Caco-2 (cell line): Measurements from ENCODE around the gene PARK7. TPM values are rescaled to one million over a fixed set of nuclear protein-coding genes. Genes with fewer than 3 reads are reported as not detected.

Experiments used
- BruUV-seq: library from RNA; stranded (reverse); fragments of 400-500 nt; replicated peaks from 2 replicates; lab custom pipeline; 2021; lab: Mats Ljungman, UMichigan
- CTCF ChIA-PET: fragments of 300-600 bp; sonication (Branson Sonifier 250); formaldehyde crosslinking; loops from one replicate; lab custom pipeline; 2022; ENCODE audit warnings: antibody characterized with exemption; lab: Charles Lee
- POLR2A ChIA-PET: fragments of 300-600 bp; sonication (Branson Sonifier 250); formaldehyde crosslinking; loops from one replicate; lab custom pipeline; 2022; ENCODE audit warnings: antibody characterized with exemption; lab: Charles Lee
- DNase-seq, 2 experiments: peaks; one replicate each; pipeline versions ENCODE4 v3.0.0 to v3.0.0-alpha.2; 2020 to 2022
- H3K27me3 ChIP-seq: replicated peaks from 2 replicates; pipeline ENCODE4 v1.6.0; 2011; ENCODE audit warnings: low read length; ENCODE audit not compliant: control insufficient read depth, insufficient read depth
- H3K36me3 ChIP-seq: 2 replicates; pipeline ENCODE4 v1.5.1; 2011; ENCODE audit warnings: low read length; ENCODE audit not compliant: control insufficient read depth, insufficient read depth
- H3K4me1 ChIP-seq: fragments of 250-450 bp; sonication (Bioruptor Pico); 2 replicates; pipeline ENCODE4 v1.5.1; 2020; ENCODE audit warnings: mild to moderate bottlenecking
- H3K4me3 ChIP-seq: 2 replicates; pipeline ENCODE4 v1.5.1; 2011; ENCODE audit warnings: low read depth, mild to moderate bottlenecking, control low read depth, low read length
- H3K9me3 ChIP-seq: fragments of 250-450 bp; sonication (Bioruptor Pico); 2 replicates; pipeline ENCODE4 v1.5.1; 2020; ENCODE audit warnings: mild to moderate bottlenecking, moderate library complexity
- H3K27ac Mint-ChIP-seq: one replicate; pipeline ENCODE4 v1.8.0; 2022; ENCODE audit warnings: mixed read lengths; ENCODE audit not compliant: unreplicated experiment
- H3K27me3 Mint-ChIP-seq: one replicate; pipeline ENCODE4 v1.8.0; 2022; ENCODE audit warnings: mixed read lengths; ENCODE audit not compliant: insufficient read depth, unreplicated experiment
- H3K36me3 Mint-ChIP-seq: one replicate; pipeline ENCODE4 v1.8.0; 2022; ENCODE audit warnings: mild to moderate bottlenecking, mixed read lengths; ENCODE audit not compliant: insufficient read depth, unreplicated experiment
- H3K4me1 Mint-ChIP-seq: one replicate; pipeline ENCODE4 v1.8.0; 2022; ENCODE audit warnings: low read depth, mixed read lengths; ENCODE audit not compliant: unreplicated experiment
- H3K4me3 Mint-ChIP-seq: one replicate; pipeline ENCODE4 v1.8.0; 2022; ENCODE audit warnings: mild to moderate bottlenecking, moderate library complexity, mixed read lengths; ENCODE audit not compliant: unreplicated experiment
- H3K9me3 Mint-ChIP-seq: one replicate; pipeline ENCODE4 v1.8.0; 2022; ENCODE audit warnings: mixed read lengths; ENCODE audit not compliant: unreplicated experiment
- intact Hi-C: fragments of 100-400 bp; cut with micrococcal nuclease; formaldehyde crosslinking; loops from one replicate; pipeline ENCODE4 v1.10.0; 2022; ENCODE audit not compliant: unreplicated experiment
- total RNA-seq: library from RNA; stranded (reverse); gene quantifications from 2 replicates; pipeline ENCODE4 v1.2.3, GENCODE V29; 2022
- TF ChIP-seq, protein P1 (sequence below), 2 experiments: fragments of 200-600 bp in 1 of 2; IDR thresholded peaks; 1 replicate in 1 of 2; 2 replicates in 1 of 2; pipeline versions ENCODE4 v1.5.1 to v1.8.0; 2011 to 2022; ENCODE audit warnings: antibody characterized with exemption in 1 of 2, control low read depth in 1 of 2, inconsistent platforms in 1 of 2, low read depth in 1 of 2, low read length in 1 of 2, mild to moderate bottlenecking in 1 of 2, moderate library complexity in 1 of 2; ENCODE audit not compliant: insufficient read depth in 1 of 2, severe bottlenecking in 1 of 2, unreplicated experiment in 1 of 2

PARK7 gene
- total RNA-seq, 1 experiment from 2014 or later, result 293 TPM

DNA sequence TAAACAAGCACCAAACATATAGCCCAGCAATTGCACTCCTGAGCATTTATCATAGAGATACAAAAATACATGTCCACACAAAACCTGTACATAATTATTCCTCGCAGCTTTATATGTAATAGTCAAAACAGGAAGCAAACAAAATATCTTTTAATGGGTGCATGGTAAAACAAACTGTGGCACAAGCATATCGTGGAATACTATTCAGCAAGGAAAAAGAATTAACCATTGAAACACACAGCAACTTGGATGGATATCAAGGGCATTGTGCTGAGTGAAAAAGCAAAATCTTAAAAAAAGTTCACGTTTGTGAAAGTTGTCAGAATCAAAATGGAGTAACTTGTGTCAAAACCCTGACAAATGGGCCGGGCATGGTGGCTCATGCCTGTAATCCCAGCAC lies 33.3 kb upstream of the PARK7 start:
- no TSS peak for BruUV-seq
- POLR2A ChIA-PET, result no interaction called here
- Mint-ChIP-seq H3K27me3 (no peaks in the 10 kb centered on the region), H3K36me3 (no peaks in the 10 kb centered on the region), H3K27ac (no peak overlapping the region), H3K4me1 (no peaks in the 10 kb centered on the region), H3K9me3 (no peaks in the 10 kb centered on the region), H3K4me3 (no peak overlapping the region)
- no peaks in the 10 kb centered on the region for H3K27me3 ChIP-seq
- intact Hi-C loops, result no loop called here
- TF ChIP-seq, protein P1, sequence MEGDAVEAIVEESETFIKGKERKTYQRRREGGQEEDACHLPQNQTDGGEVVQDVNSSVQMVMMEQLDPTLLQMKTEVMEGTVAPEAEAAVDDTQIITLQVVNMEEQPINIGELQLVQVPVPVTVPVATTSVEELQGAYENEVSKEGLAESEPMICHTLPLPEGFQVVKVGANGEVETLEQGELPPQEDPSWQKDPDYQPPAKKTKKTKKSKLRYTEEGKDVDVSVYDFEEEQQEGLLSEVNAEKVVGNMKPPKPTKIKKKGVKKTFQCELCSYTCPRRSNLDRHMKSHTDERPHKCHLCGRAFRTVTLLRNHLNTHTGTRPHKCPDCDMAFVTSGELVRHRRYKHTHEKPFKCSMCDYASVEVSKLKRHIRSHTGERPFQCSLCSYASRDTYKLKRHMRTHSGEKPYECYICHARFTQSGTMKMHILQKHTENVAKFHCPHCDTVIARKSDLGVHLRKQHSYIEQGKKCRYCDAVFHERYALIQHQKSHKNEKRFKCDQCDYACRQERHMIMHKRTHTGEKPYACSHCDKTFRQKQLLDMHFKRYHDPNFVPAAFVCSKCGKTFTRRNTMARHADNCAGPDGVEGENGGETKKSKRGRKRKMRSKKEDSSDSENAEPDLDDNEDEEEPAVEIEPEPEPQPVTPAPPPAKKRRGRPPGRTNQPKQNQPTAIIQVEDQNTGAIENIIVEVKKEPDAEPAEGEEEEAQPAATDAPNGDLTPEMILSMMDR (IDR thresholded peaks at IDR 0.05; ENCODE audit: insufficient read depth in 1 of 2, low read depth in 1 of 2, low read length in 1 of 2, severe bottlenecking in 1 of 2, unreplicated experiment in 1 of 2), result no peak
- H3K9me3 ChIP-seq, result no peaks in the 10 kb centered on the region
- H3K4me3 ChIP-seq, result no peak overlapping the region
- CTCF ChIA-PET, result no interaction called here
- DNase-seq, result no peak
- no peaks in the 10 kb centered on the region for H3K4me1 ChIP-seq
- no peaks in the 10 kb centered on the region for H3K36me3 ChIP-seq

DNA sequence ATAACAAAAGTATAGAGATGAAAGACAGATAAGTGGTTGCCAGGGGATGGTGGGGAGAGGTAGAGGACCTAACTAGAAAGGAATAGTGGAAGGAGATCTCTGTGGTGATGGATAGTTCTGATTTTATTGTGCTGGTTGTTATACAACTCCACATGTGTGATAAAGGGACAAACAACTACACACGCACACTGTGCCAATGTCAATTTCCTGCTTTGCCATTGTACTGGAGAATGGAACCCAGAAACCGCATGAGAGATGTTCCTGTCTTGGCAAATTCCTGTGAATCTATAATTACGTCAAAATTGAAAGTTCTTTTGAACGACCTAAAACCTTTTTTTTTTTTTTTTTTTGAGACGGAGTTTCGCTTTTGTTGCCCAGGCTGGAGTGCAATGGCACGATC lies 31.9 kb upstream of the PARK7 start:
- H3K27me3 Mint-ChIP-seq, result no peaks in the 10 kb centered on the region
- CTCF ChIA-PET, result no interaction called here
- no peak overlapping the region for H3K4me3 Mint-ChIP-seq
- POLR2A ChIA-PET, result no interaction called here
- no peaks in the 10 kb centered on the region for H3K9me3 ChIP-seq
- H3K4me3 ChIP-seq, result no peak overlapping the region
- H3K36me3 Mint-ChIP-seq, result no peaks in the 10 kb centered on the region
- no peaks in the 10 kb centered on the region for H3K36me3 ChIP-seq
- no peaks in the 10 kb centered on the region for H3K4me1 ChIP-seq
- DNase-seq, result no peak
- no peaks in the 10 kb centered on the region for H3K27me3 ChIP-seq
- intact Hi-C loops, result no loop called here
- H3K27ac Mint-ChIP-seq, result no peak overlapping the region
- no peaks in the 10 kb centered on the region for H3K4me1 Mint-ChIP-seq
- H3K9me3 Mint-ChIP-seq, result no peaks in the 10 kb centered on the region
- no TSS peak for BruUV-seq
- TF ChIP-seq, protein P1 (IDR thresholded peaks at IDR 0.05; ENCODE audit: insufficient read depth in 1 of 2, low read depth in 1 of 2, low read length in 1 of 2, severe bottlenecking in 1 of 2, unreplicated experiment in 1 of 2), result no peak

DNA sequence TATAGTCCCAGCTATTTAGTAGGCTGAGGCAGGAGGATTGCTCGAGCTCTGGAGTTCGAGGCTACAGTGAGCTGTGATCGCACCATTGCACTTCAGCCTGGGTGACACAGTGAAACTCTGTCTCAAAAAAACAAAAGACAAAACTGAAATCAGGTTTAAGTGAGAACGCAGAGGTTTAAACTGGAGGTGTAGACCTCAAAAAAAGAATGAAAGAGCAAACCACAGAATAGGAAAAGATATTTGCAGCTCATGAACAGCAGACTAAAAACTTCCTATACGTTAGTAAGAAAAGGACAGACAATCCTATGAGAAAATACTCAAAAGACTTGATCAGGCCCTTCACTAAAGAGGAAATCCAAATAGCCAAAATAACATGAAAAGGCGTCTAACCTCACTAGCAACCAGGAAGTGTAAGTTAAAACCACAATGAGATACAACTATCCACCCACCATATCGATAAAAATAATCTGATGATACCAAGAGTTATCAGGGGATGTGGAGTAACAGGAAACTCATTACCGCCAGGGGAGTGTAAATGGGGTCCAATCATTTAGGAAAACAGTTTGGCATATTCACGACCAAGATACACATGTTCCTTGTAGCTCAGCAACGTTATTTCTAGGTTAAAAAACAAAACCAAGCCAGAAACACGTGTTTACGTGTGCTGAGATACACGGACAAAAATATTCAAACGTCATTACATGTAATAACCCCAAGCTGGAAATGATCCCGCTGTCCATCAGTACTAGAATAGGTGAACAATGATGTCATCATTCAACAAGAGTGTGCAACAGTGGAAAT lies 30.7 kb upstream of the PARK7 start:
- CTCF ChIA-PET, result no interaction called here
- no peaks in the 10 kb centered on the region for H3K4me1 ChIP-seq

More for the DNA sequence above, 30.7 kb upstream of the PARK7 start:
- BruUV-seq, result no TSS peak
- no peaks in the 10 kb centered on the region for H3K36me3 Mint-ChIP-seq
- H3K27ac Mint-ChIP-seq, result no peak overlapping the region
- no peaks in the 10 kb centered on the region for H3K4me1 Mint-ChIP-seq
- H3K27me3 Mint-ChIP-seq, result no peaks in the 10 kb centered on the region
- Histone ChIP-seq H3K9me3 (no peaks in the 10 kb centered on the region), H3K36me3 (no peaks in the 10 kb centered on the region), H3K27me3 (no peaks in the 10 kb centered on the region), H3K4me3 (no peak overlapping the region)
- H3K4me3 Mint-ChIP-seq, result no peak overlapping the region
- H3K9me3 Mint-ChIP-seq, result no peaks in the 10 kb centered on the region
- POLR2A ChIA-PET, result no interaction called here
- TF ChIP-seq, protein P1 (IDR thresholded peaks at IDR 0.05; ENCODE audit: insufficient read depth in 1 of 2, low read depth in 1 of 2, low read length in 1 of 2, severe bottlenecking in 1 of 2, unreplicated experiment in 1 of 2), result no peak
- intact Hi-C loops, result no loop called here
- DNase-seq, result no peak
